ENCODE data around the gene CCNY.

The CCNY gene

GRCh38 chr10:35613107-35613440 lies 276.8 kb downstream of the CCNY start:
- no peaks in the 10 kb centered on the region for H3K9me3 ChIP-seq (ENCODE audit: control insufficient read depth, low read length)
- H3K79me2 ChIP-seq: no peaks in the 10 kb centered on the region
- no peak overlapping the region for H3K27ac ChIP-seq
- no peak for TF ChIP-seq CTCF (IDR thresholded peaks at IDR 0.05)
- H3K27me3 ChIP-seq (ENCODE audit: control insufficient read depth, insufficient read depth, low read length): no peaks in the 10 kb centered on the region
- H3K4me1 ChIP-seq: no peaks in the 10 kb centered on the region
- no peak overlapping the region for H3K4me2 ChIP-seq (ENCODE audit: low read length)
- H3K4me3 ChIP-seq (ENCODE audit: low read depth, low read length): no peak overlapping the region
- H3K9ac ChIP-seq: no peak overlapping the region
- no peak overlapping the region for H2AFZ ChIP-seq
- H3K36me3 ChIP-seq (ENCODE audit: control insufficient read depth, insufficient read depth, low read length): no peaks in the 10 kb centered on the region

GRCh38 chr10:35613597-35614226 lies 277.4 kb downstream of the CCNY start:
- no peak overlapping the region for H3K4me3 ChIP-seq (ENCODE audit: low read depth, low read length)
- no peak overlapping the region for H3K9ac ChIP-seq
- no peaks in the 10 kb centered on the region for H3K79me2 ChIP-seq
- no peak overlapping the region for H3K27ac ChIP-seq
- no peak overlapping the region for H3K4me2 ChIP-seq (ENCODE audit: low read length)
- no peaks in the 10 kb centered on the region for H3K27me3 ChIP-seq (ENCODE audit: control insufficient read depth, insufficient read depth, low read length)
- H3K4me1 ChIP-seq: no peaks in the 10 kb centered on the region
- no peak overlapping the region for H2AFZ ChIP-seq
- H3K36me3 ChIP-seq (ENCODE audit: control insufficient read depth, insufficient read depth, low read length): no peaks in the 10 kb centered on the region
- no peak for TF ChIP-seq CTCF (IDR thresholded peaks at IDR 0.05)
- no peaks in the 10 kb centered on the region for H3K9me3 ChIP-seq (ENCODE audit: control insufficient read depth, low read length)

- H3K4me1 ChIP-seq: no peaks in the 10 kb centered on the region
- H2AFZ ChIP-seq: no peak overlapping the region
- no peaks in the 10 kb centered on the region for H3K9me3 ChIP-seq (ENCODE audit: control insufficient read depth, low read length)
- no peak overlapping the region for H3K4me2 ChIP-seq (ENCODE audit: low read length)
- H3K79me2 ChIP-seq: no peaks in the 10 kb centered on the region
- H3K9ac ChIP-seq: no peak overlapping the region
- no peaks in the 10 kb centered on the region for H3K36me3 ChIP-seq (ENCODE audit: control insufficient read depth, insufficient read depth, low read length)
- TF ChIP-seq CTCF (IDR thresholded peaks at IDR 0.05): no peak
- no peak overlapping the region for H3K27ac ChIP-seq
- H3K27me3 ChIP-seq (ENCODE audit: control insufficient read depth, insufficient read depth, low read length): no peaks in the 10 kb centered on the region
- H3K4me3 ChIP-seq (ENCODE audit: low read depth, low read length): no peak overlapping the region
Observed at GRCh38 chr10:35614312-35614711, 278.0 kb downstream of the CCNY start.
